ENCODE data around the gene SND1. TPM values are rescaled to one million over a fixed set of nuclear protein-coding genes. Genes with fewer than 3 reads are reported as not detected.

Gene SND1
- total and polyA plus RNA-seq, 2 donors: 55.1 to 104 TPM

GRCh38 chr7:127690337-127690736 lies 38.3 kb downstream of the SND1 start:
- Histone ChIP-seq H3K4me1 (ENCODE audit: control insufficient read depth in 2 of 2, insufficient read depth in 2 of 2, low read length in 2 of 2) (peaks cover 0 to 3% of the 10 kb centered on the region in 2 donors), H3K36me3 (ENCODE audit: control insufficient read depth in 2 of 2, insufficient read depth in 2 of 2, low read length in 1 of 2) (peaks cover 22 to 35% of the 10 kb centered on the region in 2 donors), H3K27ac (ENCODE audit: low read depth in 1 of 2, low read length in 1 of 2) (no peak overlapping the region), H3K27me3 (ENCODE audit: control insufficient read depth in 2 of 2, insufficient read depth in 1 of 2, low read length in 1 of 2) (no peaks in the 10 kb centered on the region), H3K9me3 (ENCODE audit: control insufficient read depth in 2 of 2, insufficient read depth in 1 of 2, low read length in 1 of 2) (no peaks in the 10 kb centered on the region), H3K4me3 (ENCODE audit: low read length in 2 of 2) (no peak overlapping the region)
- WGBS: 75% methylated on average over 3 of the region's 3 CpGs
- DNase-seq (ENCODE audit: low read depth in 6 of 9, low spot score in 9 of 9): peak in 3 of 9 donors; percentile 4 to 12 (median 4)

GRCh38 chr7:127690806-127691205 lies 38.8 kb downstream of the SND1 start:
- no peak for DNase-seq (ENCODE audit: low read depth in 6 of 9, low spot score in 9 of 9)
- WGBS: 98% methylated on average over 3 of the region's 3 CpGs

GRCh38 chr7:127692200-127692599 lies 40.2 kb downstream of the SND1 start:
- no peak for DNase-seq (ENCODE audit: low read depth in 6 of 9, low spot score in 9 of 9)
- Histone ChIP-seq H3K9me3 (ENCODE audit: control insufficient read depth in 2 of 2, insufficient read depth in 1 of 2, low read length in 1 of 2) (no peaks in the 10 kb centered on the region), H3K27me3 (ENCODE audit: control insufficient read depth in 2 of 2, insufficient read depth in 1 of 2, low read length in 1 of 2) (no peaks in the 10 kb centered on the region), H3K27ac (ENCODE audit: low read depth in 1 of 2, low read length in 1 of 2) (no peak overlapping the region), H3K4me3 (ENCODE audit: low read length in 2 of 2) (no peak overlapping the region), H3K4me1 (ENCODE audit: control insufficient read depth in 2 of 2, insufficient read depth in 2 of 2, low read length in 2 of 2) (peaks cover 0 to 3% of the 10 kb centered on the region in 2 donors), H3K36me3 (ENCODE audit: control insufficient read depth in 2 of 2, insufficient read depth in 2 of 2, low read length in 1 of 2) (peaks cover 27 to 38% of the 10 kb centered on the region in 2 donors)
- WGBS: 100% methylated on average over 1 of the region's 1 CpG

More at GRCh38 chr7:127690806-127691205, 38.8 kb downstream of the SND1 start:
- Histone ChIP-seq H3K9me3 (ENCODE audit: control insufficient read depth in 2 of 2, insufficient read depth in 1 of 2, low read length in 1 of 2) (no peaks in the 10 kb centered on the region), H3K4me1 (ENCODE audit: control insufficient read depth in 2 of 2, insufficient read depth in 2 of 2, low read length in 2 of 2) (peaks cover 0 to 3% of the 10 kb centered on the region in 2 donors), H3K27ac (ENCODE audit: low read depth in 1 of 2, low read length in 1 of 2) (no peak overlapping the region), H3K27me3 (ENCODE audit: control insufficient read depth in 2 of 2, insufficient read depth in 1 of 2, low read length in 1 of 2) (no peaks in the 10 kb centered on the region), H3K4me3 (ENCODE audit: low read length in 2 of 2) (no peak overlapping the region), H3K36me3 (ENCODE audit: control insufficient read depth in 2 of 2, insufficient read depth in 2 of 2, low read length in 1 of 2) (peaks cover 27 to 40% of the 10 kb centered on the region in 2 donors)

- Histone ChIP-seq H3K9me3 (ENCODE audit: control insufficient read depth in 2 of 2, insufficient read depth in 1 of 2, low read length in 1 of 2) (no peaks in the 10 kb centered on the region), H3K27ac (ENCODE audit: low read depth in 1 of 2, low read length in 1 of 2) (no peak overlapping the region), H3K36me3 (ENCODE audit: control insufficient read depth in 2 of 2, insufficient read depth in 2 of 2, low read length in 1 of 2) (peaks cover 44 to 88% of the 10 kb centered on the region in 2 donors), H3K27me3 (ENCODE audit: control insufficient read depth in 2 of 2, insufficient read depth in 1 of 2, low read length in 1 of 2) (no peaks in the 10 kb centered on the region), H3K4me1 (ENCODE audit: control insufficient read depth in 2 of 2, insufficient read depth in 2 of 2, low read length in 2 of 2) (no peaks in the 10 kb centered on the region), H3K4me3 (ENCODE audit: low read length in 2 of 2) (no peak overlapping the region)
- DNase-seq (ENCODE audit: low read depth in 6 of 9, low spot score in 9 of 9): no peak
- 99% methylated on average over 2 of the region's 2 CpGs for WGBS
These were observed 47.9 kb downstream of the SND1 start for GRCh38 chr7:127699853-127700252.

- H3K36me3 ChIP-seq (ENCODE audit: control insufficient read depth in 2 of 2, insufficient read depth in 2 of 2, low read length in 1 of 2): peaks cover 38 to 83% of the 10 kb centered on the region in 2 donors
- H3K27me3 ChIP-seq (ENCODE audit: control insufficient read depth in 2 of 2, insufficient read depth in 1 of 2, low read length in 1 of 2): no peaks in the 10 kb centered on the region
- no peak overlapping the region for H3K4me3 ChIP-seq (ENCODE audit: low read length in 2 of 2)
- WGBS: 98% methylated on average over 6 of the region's 6 CpGs
- no peaks in the 10 kb centered on the region for H3K4me1 ChIP-seq (ENCODE audit: control insufficient read depth in 2 of 2, insufficient read depth in 2 of 2, low read length in 2 of 2)
- DNase-seq (ENCODE audit: low read depth in 6 of 9, low spot score in 9 of 9): no peak
- H3K27ac ChIP-seq (ENCODE audit: low read depth in 1 of 2, low read length in 1 of 2): no peak overlapping the region
- no peaks in the 10 kb centered on the region for H3K9me3 ChIP-seq (ENCODE audit: control insufficient read depth in 2 of 2, insufficient read depth in 1 of 2, low read length in 1 of 2)
These were observed 50.2 kb downstream of the SND1 start for GRCh38 chr7:127702052-127702652.

- H3K4me1 ChIP-seq (ENCODE audit: control insufficient read depth in 2 of 2, insufficient read depth in 2 of 2, low read length in 2 of 2): no peaks in the 10 kb centered on the region
- no peaks in the 10 kb centered on the region for H3K27me3 ChIP-seq (ENCODE audit: control insufficient read depth in 2 of 2, insufficient read depth in 1 of 2, low read length in 1 of 2)
- WGBS: 99% methylated on average over 7 of the region's 7 CpGs
- H3K27ac ChIP-seq (ENCODE audit: low read depth in 1 of 2, low read length in 1 of 2): no peak overlapping the region
- H3K9me3 ChIP-seq (ENCODE audit: control insufficient read depth in 2 of 2, insufficient read depth in 1 of 2, low read length in 1 of 2): no peaks in the 10 kb centered on the region
- peaks cover 41 to 83% of the 10 kb centered on the region in 2 donors for H3K36me3 ChIP-seq (ENCODE audit: control insufficient read depth in 2 of 2, insufficient read depth in 2 of 2, low read length in 1 of 2)
- DNase-seq (ENCODE audit: low read depth in 6 of 9, low spot score in 9 of 9): no peak
- no peak overlapping the region for H3K4me3 ChIP-seq (ENCODE audit: low read length in 2 of 2)
These were observed 50.9 kb downstream of the SND1 start for GRCh38 chr7:127702938-127703337.

- Histone ChIP-seq H3K27me3 (ENCODE audit: control insufficient read depth in 2 of 2, insufficient read depth in 1 of 2, low read length in 1 of 2) (no peaks in the 10 kb centered on the region), H3K4me3 (ENCODE audit: low read length in 2 of 2) (no peak overlapping the region), H3K4me1 (ENCODE audit: control insufficient read depth in 2 of 2, insufficient read depth in 2 of 2, low read length in 2 of 2) (no peaks in the 10 kb centered on the region), H3K27ac (ENCODE audit: low read depth in 1 of 2, low read length in 1 of 2) (no peak overlapping the region), H3K9me3 (ENCODE audit: control insufficient read depth in 2 of 2, insufficient read depth in 1 of 2, low read length in 1 of 2) (no peaks in the 10 kb centered on the region), H3K36me3 (ENCODE audit: control insufficient read depth in 2 of 2, insufficient read depth in 2 of 2, low read length in 1 of 2) (peaks cover 37 to 82% of the 10 kb centered on the region in 2 donors)
- 96% methylated on average over 1 of the region's 1 CpG for WGBS
- no peak for DNase-seq (ENCODE audit: low read depth in 6 of 9, low spot score in 9 of 9)
These were observed 52.2 kb downstream of the SND1 start for GRCh38 chr7:127704211-127704610.

- H3K4me1 ChIP-seq (ENCODE audit: control insufficient read depth in 2 of 2, insufficient read depth in 2 of 2, low read length in 2 of 2): no peaks in the 10 kb centered on the region
- no peak for DNase-seq (ENCODE audit: low read depth in 6 of 9, low spot score in 9 of 9)
- no peak overlapping the region for H3K27ac ChIP-seq (ENCODE audit: low read depth in 1 of 2, low read length in 1 of 2)
- peaks cover 36 to 79% of the 10 kb centered on the region in 2 donors for H3K36me3 ChIP-seq (ENCODE audit: control insufficient read depth in 2 of 2, insufficient read depth in 2 of 2, low read length in 1 of 2)
- WGBS: 98% methylated on average over 6 of the region's 6 CpGs
- no peaks in the 10 kb centered on the region for H3K27me3 ChIP-seq (ENCODE audit: control insufficient read depth in 2 of 2, insufficient read depth in 1 of 2, low read length in 1 of 2)
- H3K4me3 ChIP-seq (ENCODE audit: low read length in 2 of 2): no peak overlapping the region
- no peaks in the 10 kb centered on the region for H3K9me3 ChIP-seq (ENCODE audit: control insufficient read depth in 2 of 2, insufficient read depth in 1 of 2, low read length in 1 of 2)
These were observed 53.5 kb downstream of the SND1 start for GRCh38 chr7:127705461-127705959.

- DNase-seq (ENCODE audit: low read depth in 6 of 9, low spot score in 9 of 9): no peak
- no peak overlapping the region for H3K27ac ChIP-seq (ENCODE audit: low read depth in 1 of 2, low read length in 1 of 2)
- no peaks in the 10 kb centered on the region for H3K27me3 ChIP-seq (ENCODE audit: control insufficient read depth in 2 of 2, insufficient read depth in 1 of 2, low read length in 1 of 2)
- H3K36me3 ChIP-seq (ENCODE audit: control insufficient read depth in 2 of 2, insufficient read depth in 2 of 2, low read length in 1 of 2): peaks cover 29 to 76% of the 10 kb centered on the region in 2 donors
- no peaks in the 10 kb centered on the region for H3K4me1 ChIP-seq (ENCODE audit: control insufficient read depth in 2 of 2, insufficient read depth in 2 of 2, low read length in 2 of 2)
- no peak overlapping the region for H3K4me3 ChIP-seq (ENCODE audit: low read length in 2 of 2)
- no peaks in the 10 kb centered on the region for H3K9me3 ChIP-seq (ENCODE audit: control insufficient read depth in 2 of 2, insufficient read depth in 1 of 2, low read length in 1 of 2)
These were observed 54.8 kb downstream of the SND1 start for GRCh38 chr7:127706766-127707165.

All from thymus (tissue), 11 donors.